ENCODE data around the gene LSM14B. TPM values are rescaled to one million over a fixed set of nuclear protein-coding genes. Genes with fewer than 3 reads are reported as not detected.
"Not testable (repeated sequence)": the region's sequence is repeated elsewhere in the genome, so short reads cannot be mapped to it uniquely, and the experiment has no call there.

The LSM14B gene
- total and polyA plus RNA-seq, 8 donors = 0.58 to 27.2 (median 15.3) TPM

DNA sequence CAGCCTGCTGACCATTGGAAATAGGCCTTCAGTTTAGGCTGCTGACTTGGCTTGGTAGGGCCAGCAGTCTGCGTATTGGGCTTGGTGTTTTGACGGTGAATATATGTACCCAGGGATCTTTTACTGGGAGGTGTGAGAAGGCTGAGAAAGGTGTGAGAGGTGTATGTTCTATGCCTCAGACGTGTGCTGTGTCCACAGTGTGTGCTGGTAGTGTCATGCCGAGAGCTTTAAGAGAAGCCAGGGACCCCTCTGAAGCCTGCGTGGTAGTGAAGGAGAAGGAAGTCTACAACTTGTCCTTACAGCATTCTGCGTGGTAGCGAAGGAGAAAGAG lies 23.4 kb downstream of the LSM14B start:
- no peak for DNase-seq
- 92 to 96% (median 94%) methylated on average over 7 of the region's 7 CpGs for WGBS, 5 donors
- H3K4me1 ChIP-seq = peaks cover 25 to 70% (median 49%) of the 10 kb centered on the region in 4 donors
- intact Hi-C loops (cut with DNase I; ENCODE audit: low total_unique reads) = no loop called here
- H3K4me3 ChIP-seq = no peak overlapping the region
- no peaks in the 10 kb centered on the region for H3K27me3 ChIP-seq
- TF ChIP-seq POLR2A (IDR thresholded peaks at IDR 0.05) (no peak), POLR2AphosphoS5 (IDR thresholded peaks at IDR 0.05) (no peak), EP300 (IDR thresholded peaks at IDR 0.05) (no peak)
- TF ChIP-seq, protein P1, sequence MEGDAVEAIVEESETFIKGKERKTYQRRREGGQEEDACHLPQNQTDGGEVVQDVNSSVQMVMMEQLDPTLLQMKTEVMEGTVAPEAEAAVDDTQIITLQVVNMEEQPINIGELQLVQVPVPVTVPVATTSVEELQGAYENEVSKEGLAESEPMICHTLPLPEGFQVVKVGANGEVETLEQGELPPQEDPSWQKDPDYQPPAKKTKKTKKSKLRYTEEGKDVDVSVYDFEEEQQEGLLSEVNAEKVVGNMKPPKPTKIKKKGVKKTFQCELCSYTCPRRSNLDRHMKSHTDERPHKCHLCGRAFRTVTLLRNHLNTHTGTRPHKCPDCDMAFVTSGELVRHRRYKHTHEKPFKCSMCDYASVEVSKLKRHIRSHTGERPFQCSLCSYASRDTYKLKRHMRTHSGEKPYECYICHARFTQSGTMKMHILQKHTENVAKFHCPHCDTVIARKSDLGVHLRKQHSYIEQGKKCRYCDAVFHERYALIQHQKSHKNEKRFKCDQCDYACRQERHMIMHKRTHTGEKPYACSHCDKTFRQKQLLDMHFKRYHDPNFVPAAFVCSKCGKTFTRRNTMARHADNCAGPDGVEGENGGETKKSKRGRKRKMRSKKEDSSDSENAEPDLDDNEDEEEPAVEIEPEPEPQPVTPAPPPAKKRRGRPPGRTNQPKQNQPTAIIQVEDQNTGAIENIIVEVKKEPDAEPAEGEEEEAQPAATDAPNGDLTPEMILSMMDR (IDR thresholded peaks at IDR 0.05) = no peak
- H3K9me3 ChIP-seq = no peaks in the 10 kb centered on the region
- H3K27ac ChIP-seq = no peak overlapping the region
- H3K36me3 ChIP-seq = peaks cover 0 to 1% (median under 1%) of the 10 kb centered on the region in 4 donors

DNA sequence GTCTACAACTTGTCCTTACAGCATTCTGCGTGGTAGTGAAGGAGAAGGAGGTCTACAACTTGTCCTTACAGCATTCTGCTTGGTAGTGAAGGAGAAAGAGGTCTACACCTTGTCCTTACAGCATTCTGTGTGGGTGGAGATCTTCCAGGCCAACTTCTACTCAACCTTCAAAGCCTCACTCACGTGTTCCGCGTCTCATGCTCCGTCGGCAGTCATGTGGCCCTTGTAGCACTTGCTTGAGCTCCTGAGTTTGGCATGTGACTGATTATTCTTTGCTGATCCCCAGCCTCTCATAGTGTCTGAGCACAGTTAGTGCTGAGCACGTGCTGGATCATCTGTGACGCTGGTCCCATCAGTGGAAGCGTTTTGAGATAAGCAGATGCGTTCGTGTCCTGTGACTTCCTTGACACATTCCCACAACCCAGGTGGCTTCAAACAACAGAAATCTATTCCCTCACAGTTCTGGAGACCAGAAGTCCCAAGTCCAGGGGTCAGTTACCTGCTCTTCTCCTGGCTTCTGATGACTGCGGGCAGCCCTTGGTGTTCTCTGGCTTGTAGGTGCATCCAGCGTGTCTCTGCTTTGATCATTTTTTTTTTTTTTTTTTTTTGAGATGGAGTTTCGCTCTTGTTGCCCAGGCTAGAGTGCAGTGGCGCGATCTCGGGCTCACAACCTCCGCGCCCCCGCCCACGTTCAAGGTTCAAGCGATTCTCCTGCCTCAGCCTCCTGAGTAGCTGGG lies 23.9 kb downstream of the LSM14B start:
- no peak overlapping the region for H3K27ac ChIP-seq
- peaks cover 20 to 70% (median 44%) of the 10 kb centered on the region in 4 donors for H3K4me1 ChIP-seq
- no peaks in the 10 kb centered on the region for H3K27me3 ChIP-seq
- no peak overlapping the region for H3K4me3 ChIP-seq
- WGBS, 5 donors = 93 to 95% (median 93%) methylated on average over 22 of the region's 22 CpGs
- H3K36me3 ChIP-seq = no peaks in the 10 kb centered on the region
- intact Hi-C loops (cut with DNase I; ENCODE audit: low total_unique reads) = no loop called here
- no peaks in the 10 kb centered on the region for H3K9me3 ChIP-seq
- DNase-seq = no peak
- TF ChIP-seq POLR2A (IDR thresholded peaks at IDR 0.05) (no peak), EP300 (IDR thresholded peaks at IDR 0.05) (no peak), POLR2AphosphoS5 (IDR thresholded peaks at IDR 0.05) (no peak)
- TF ChIP-seq, protein P1 (IDR thresholded peaks at IDR 0.05) = no peak

DNA sequence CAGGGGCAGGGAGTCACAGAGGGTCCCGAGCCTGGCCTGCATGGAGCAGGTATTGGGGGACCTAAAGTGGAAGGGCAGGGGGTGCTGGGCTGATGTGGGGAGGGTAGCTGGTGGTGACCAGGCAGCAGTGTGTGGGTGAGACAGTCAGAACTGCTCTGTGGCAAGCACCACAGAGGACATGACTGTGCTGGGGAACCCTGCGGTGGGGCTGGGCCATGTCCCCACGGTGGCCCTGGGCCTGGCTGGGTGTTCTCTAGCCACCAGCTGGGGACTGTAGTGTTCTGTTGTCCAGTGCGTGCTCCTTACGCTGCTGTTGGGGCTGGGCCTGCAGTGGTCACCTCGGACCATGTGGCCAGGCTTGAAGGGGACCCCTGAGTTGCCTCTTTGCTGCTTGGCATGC lies 24.9 kb downstream of the LSM14B start:
- no peaks in the 10 kb centered on the region for H3K9me3 ChIP-seq
- no peak overlapping the region for H3K4me3 ChIP-seq
- no peak for DNase-seq
- peaks cover 0 to 2% (median under 1%) of the 10 kb centered on the region in 4 donors for H3K36me3 ChIP-seq
- intact Hi-C loops (cut with DNase I; ENCODE audit: low total_unique reads) = no loop called here
- H3K27ac ChIP-seq = no peak overlapping the region
- peaks cover 11 to 64% (median 34%) of the 10 kb centered on the region in 4 donors for H3K4me1 ChIP-seq
- TF ChIP-seq EP300 (IDR thresholded peaks at IDR 0.05) = no peak
- TF ChIP-seq, protein P1 (IDR thresholded peaks at IDR 0.05) = no peak
- no peaks in the 10 kb centered on the region for H3K27me3 ChIP-seq
- 82 to 99% (median 94%) methylated on average over 4 to 6 of the region's 6 CpGs for WGBS, 5 donors

DNA sequence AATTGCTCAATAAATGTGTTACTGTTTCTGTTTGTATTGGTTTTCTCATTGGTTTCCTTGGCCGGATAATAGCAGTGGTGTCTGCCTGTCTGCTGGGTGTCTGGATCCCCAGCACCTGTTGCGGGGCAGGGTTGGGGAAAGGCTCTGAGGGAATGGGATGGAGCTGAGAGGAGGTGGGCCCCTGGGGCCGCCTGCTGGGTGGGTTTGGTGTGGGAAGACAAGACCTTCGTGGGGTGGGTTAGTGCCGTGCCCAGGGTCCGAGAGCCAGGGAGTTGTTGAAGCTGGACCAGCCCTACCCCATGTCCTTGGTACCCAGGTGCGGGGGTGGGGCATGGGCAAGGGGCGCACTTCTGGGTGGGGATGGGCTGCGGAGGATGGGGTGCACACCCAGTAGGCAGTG lies 25.3 kb downstream of the LSM14B start:
- no peaks in the 10 kb centered on the region for H3K9me3 ChIP-seq
- 94 to 97% (median 96%) methylated on average over 9 of the region's 9 CpGs for WGBS, 5 donors
- H3K4me1 ChIP-seq = peaks cover 11 to 63% (median 32%) of the 10 kb centered on the region in 4 donors
- no peak overlapping the region for H3K27ac ChIP-seq
- DNase-seq = no peak
- intact Hi-C loops (cut with DNase I; ENCODE audit: low total_unique reads) = no loop called here
- no peaks in the 10 kb centered on the region for H3K27me3 ChIP-seq
- TF ChIP-seq POLR2A (IDR thresholded peaks at IDR 0.05) (no peak), EP300 (IDR thresholded peaks at IDR 0.05) (no peak), POLR2AphosphoS5 (IDR thresholded peaks at IDR 0.05) (no peak)
- TF ChIP-seq, protein P1 (IDR thresholded peaks at IDR 0.05) = no peak
- peaks cover 0 to 6% (median 2%) of the 10 kb centered on the region in 4 donors for H3K36me3 ChIP-seq
- no peak overlapping the region for H3K4me3 ChIP-seq

DNA sequence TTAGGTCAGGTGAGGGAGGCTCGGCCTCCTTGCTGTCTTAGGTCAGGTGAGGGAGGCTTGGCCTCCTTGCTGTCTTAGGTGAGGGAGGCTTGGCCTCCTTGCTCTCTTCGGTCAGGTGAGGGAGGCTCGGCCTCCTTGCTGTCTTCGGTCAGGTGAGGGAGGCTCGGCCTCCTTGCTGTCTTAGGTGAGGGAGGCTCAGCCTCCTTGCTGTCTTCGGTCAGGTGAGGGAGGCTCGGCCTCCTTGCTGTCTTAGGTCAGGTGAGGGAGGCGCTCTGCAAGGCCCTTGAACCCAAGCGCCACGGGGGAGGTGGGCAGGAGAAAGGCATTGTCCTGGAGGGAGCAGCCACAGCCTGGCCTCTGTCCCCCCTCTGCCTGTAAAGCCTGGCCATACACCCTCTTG lies 26.1 kb downstream of the LSM14B start:
- WGBS, 5 donors = 89 to 100% (median 96%) methylated on average over 9 to 10 of the region's 10 CpGs
- intact Hi-C loops (cut with DNase I; ENCODE audit: low total_unique reads); H3K4me3 ChIP-seq: not testable (repeated sequence)

More for the DNA sequence above, 26.1 kb downstream of the LSM14B start:
- peaks cover 11 to 63% (median 32%) of the 10 kb centered on the region in 4 donors for H3K4me1 ChIP-seq
- not testable (repeated sequence) for H3K27me3 ChIP-seq, H3K9me3 ChIP-seq, DNase-seq, H3K27ac ChIP-seq
- peaks cover 0 to 13% (median 6%) of the 10 kb centered on the region in 4 donors for H3K36me3 ChIP-seq
